D721Med (cell line): Measurements from ENCODE around the gene KCNH5.

Experiments
- DNase-seq: peaks from one replicate; pipeline ENCODE4 v3.0.0; 2011; ENCODE audit warnings: low spot score; ENCODE audit not compliant: insufficient read length
- FAIRE-seq: peaks from 2 replicates; lab custom pipeline; 2011; peaks lifted over from hg19 to GRCh38; lab: Jason Lieb, UNC
- TF ChIP-seq, protein P1 (sequence below): IDR thresholded peaks from 2 replicates; pipeline ENCODE4 v1.5.1; 2012; ENCODE audit warnings: mild to moderate bottlenecking, control low read depth; ENCODE audit not compliant: insufficient read depth; ENCODE audit errors: missing control alignments

Gene KCNH5

DNA sequence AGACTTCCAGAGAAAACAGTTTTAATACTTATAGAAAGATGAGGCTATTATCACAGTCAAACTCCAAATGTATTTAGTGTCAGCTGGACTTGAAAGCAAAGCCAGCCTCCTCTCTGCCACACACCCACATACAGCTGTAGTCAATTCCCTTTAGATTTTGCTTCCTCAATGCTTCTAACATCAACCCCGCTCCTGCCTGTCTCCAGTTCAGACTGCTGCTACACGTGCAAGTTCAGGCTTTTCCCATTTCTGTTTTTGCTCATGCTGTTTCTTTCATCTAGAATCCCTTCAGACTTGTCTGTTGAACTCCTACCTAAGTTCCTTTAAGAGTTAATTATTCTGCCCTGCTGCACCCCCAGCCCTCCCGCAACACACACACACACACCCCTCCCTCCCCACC lies 380.0 kb downstream of the KCNH5 start:
- TF ChIP-seq, protein P1, sequence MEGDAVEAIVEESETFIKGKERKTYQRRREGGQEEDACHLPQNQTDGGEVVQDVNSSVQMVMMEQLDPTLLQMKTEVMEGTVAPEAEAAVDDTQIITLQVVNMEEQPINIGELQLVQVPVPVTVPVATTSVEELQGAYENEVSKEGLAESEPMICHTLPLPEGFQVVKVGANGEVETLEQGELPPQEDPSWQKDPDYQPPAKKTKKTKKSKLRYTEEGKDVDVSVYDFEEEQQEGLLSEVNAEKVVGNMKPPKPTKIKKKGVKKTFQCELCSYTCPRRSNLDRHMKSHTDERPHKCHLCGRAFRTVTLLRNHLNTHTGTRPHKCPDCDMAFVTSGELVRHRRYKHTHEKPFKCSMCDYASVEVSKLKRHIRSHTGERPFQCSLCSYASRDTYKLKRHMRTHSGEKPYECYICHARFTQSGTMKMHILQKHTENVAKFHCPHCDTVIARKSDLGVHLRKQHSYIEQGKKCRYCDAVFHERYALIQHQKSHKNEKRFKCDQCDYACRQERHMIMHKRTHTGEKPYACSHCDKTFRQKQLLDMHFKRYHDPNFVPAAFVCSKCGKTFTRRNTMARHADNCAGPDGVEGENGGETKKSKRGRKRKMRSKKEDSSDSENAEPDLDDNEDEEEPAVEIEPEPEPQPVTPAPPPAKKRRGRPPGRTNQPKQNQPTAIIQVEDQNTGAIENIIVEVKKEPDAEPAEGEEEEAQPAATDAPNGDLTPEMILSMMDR, result no peak
- no peak for DNase-seq
- FAIRE-seq, result no peak

DNA sequence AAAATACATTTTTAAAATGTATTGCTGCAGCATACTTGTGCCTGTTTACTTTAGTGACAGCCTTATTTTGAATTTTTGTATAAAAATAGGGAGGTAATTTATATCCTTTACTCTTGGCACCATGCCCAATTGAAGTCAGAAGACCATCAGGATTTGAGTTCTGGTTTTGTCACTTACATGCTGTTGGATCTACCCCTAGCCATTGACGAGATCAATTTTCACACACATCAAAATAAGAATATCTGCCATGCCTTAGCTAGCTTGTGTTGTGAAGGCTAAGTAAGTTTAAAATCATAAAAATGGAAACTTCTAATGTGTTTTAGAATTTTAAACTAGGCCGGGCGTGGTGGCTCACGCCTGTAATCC lies 381.8 kb downstream of the KCNH5 start:
- DNase-seq (no peak), FAIRE-seq (no peak)
- TF ChIP-seq, protein P1, result no peak

DNA sequence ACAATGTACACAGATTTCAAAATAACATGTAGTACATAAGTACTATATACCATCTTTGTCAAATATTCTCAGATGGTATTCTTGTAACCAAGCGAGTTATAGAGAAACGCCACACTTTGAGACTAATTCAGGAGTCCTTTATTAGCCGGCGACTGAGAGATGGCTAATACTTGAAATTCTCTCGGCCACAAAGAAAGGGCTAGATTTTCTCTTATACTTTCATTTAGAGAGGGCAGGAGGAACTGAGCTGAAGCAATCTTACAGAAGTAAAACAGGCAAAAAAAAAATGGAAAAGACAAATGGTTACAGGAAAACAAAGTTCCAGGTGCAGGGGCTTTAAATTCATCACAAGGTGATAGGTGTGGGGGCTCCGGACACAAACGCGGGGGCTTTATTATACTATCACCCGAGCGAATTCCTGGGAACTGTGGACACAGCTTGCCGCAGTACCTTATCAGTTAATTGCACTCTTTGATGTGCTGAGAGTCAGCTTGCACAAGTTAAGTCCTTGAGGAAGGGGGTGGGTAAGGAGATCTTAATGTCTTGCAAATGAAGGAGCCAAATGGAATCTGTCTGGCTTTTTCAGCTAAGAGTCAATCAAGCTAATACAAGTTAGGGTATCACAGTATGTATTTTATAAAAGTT lies 382.3 kb downstream of the KCNH5 start:
- DNase-seq, result no peak
- TF ChIP-seq, protein P1, result no peak
- no peak for FAIRE-seq

DNA sequence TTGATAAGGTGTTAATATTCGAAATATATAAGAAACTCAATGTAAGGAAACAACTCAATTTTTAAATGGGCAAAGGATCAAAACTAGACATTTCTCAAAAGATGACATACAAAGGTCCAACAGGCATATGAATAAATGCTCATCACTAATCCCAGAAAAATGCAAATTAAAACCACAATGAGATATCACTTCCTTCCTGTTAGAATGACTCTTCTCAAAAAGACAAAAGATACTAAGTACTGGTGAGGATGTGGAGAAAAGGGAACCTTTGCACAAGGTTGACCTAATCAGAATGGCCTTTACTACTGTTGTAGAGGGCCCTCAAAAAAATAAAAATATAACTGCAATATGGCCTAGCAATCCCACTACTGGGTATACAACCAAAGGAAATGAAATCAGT lies 383.4 kb downstream of the KCNH5 start:
- DNase-seq, result no peak

DNA sequence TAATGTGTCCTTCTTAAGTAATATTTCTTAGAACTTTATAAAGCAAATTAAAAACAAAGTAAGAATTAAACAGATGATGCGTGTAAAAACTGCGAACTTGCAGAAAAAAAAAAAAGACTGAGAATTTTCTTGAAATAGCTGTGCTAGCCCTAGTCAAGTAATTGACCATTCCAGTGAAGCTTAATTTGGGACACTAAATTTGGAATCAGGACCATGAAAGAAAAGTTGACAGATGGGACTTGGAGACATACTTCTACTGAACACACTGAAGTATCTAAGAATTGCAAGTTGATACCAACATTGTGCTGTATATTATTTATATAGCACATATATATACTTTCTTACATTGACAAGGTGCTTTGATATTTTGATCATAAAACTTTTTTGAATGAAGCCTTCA lies 386.6 kb downstream of the KCNH5 start:
- FAIRE-seq (no peak), DNase-seq (no peak)
- TF ChIP-seq, protein P1, result no peak

More for the DNA sequence above, 383.4 kb downstream of the KCNH5 start:
- no peak for FAIRE-seq
- TF ChIP-seq, protein P1, result no peak

DNA sequence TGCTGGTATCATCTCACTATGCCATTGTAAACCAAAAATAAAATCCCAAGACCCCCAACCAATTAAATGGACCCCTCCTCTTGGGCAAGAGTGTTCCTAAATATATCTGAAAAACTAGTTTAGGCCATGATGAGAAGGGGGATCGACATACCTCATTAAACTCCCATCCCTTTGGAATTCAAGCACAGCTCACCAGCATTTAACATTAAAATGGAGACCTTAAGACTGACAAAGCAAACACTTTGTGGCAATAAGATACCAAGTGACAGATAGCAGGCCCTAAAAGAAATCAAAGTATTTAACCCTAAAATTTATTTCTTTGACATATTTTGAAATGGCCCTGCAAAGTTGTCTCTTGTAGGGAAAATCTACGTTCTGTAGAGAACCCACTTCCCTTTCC lies 387.9 kb downstream of the KCNH5 start:
- TF ChIP-seq, protein P1, result no peak
- FAIRE-seq, result no peak
- DNase-seq, result no peak

DNA sequence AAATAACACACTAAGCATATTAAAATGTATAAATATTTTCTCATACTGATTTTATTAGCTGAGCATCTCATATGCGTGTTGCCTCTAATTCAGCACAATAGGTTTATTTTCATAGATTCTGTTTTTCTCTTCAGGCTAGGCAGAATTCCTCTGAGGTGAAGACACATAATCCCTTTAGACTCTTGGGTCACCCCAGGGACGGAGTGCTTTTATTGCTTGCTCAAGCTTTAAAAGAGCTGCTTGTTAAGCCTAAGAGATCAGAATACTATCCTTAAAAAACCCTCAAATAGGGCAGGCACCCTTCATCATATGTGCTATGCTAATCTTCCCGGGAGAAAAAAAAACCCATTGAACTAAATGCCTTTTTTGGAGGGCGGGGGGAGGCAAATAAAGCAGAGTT lies 390.1 kb downstream of the KCNH5 start:
- peak; percentile 56 for FAIRE-seq
- TF ChIP-seq, protein P1, result no peak
- DNase-seq, result no peak
